H1 (cell line): Measurements from ENCODE around the gene LRRK1. TPM values are rescaled to one million over a fixed set of nuclear protein-coding genes. Genes with fewer than 3 reads are reported as not detected.

Source experiments
- CTCF ChIA-PET: fragments of 300-600 bp; sonication (Branson Sonifier 250); formaldehyde crosslinking; loops from one replicate; lab custom pipeline; 2021; ENCODE audit not compliant: partially characterized antibody; lab: Charles Lee
- POLR2A ChIA-PET: fragments of 300-600 bp; sonication (Branson Sonifier 250); formaldehyde crosslinking; loops from one replicate; lab custom pipeline; 2021; ENCODE audit warnings: inconsistent platforms; ENCODE audit not compliant: partially characterized antibody; lab: Charles Lee
- DNase-seq, 2 experiments: peaks; one replicate each; pipeline versions ENCODE4 v3.0.0 to v3.0.0-alpha.2; 2010 to 2022; ENCODE audit warnings: low spot score in 2 of 2, low read depth in 1 of 2, mixed read lengths in 1 of 2
- FAIRE-seq: peaks from 2 replicates; lab custom pipeline; 2011; peaks lifted over from hg19 to GRCh38; lab: Jason Lieb, UNC
- H2AFZ ChIP-seq: 2 replicates; pipeline ENCODE4 v1.8.1; 2012; ENCODE audit warnings: low read length, inconsistent platforms
- H2AK5ac ChIP-seq: 2 replicates; pipeline ENCODE4 v1.6.1; 2013; ENCODE audit warnings: low read depth, low read length
- H2BK120ac ChIP-seq: replicated peaks from 2 replicates; pipeline ENCODE3; 2013; ENCODE audit warnings: low read depth, low read length, inconsistent platforms
- H2BK12ac ChIP-seq: 2 replicates; pipeline ENCODE4 v1.6.1; 2013; ENCODE audit warnings: low read depth, low read length
- H2BK15ac ChIP-seq: 2 replicates; pipeline ENCODE4 v1.6.1; 2013; ENCODE audit warnings: low read length
- H2BK20ac ChIP-seq: 2 replicates; pipeline ENCODE4 v1.6.1; 2013; ENCODE audit warnings: low read length
- H2BK5ac ChIP-seq: 2 replicates; pipeline ENCODE4 v1.6.1; 2013; ENCODE audit warnings: low read depth, low read length
- H3K14ac ChIP-seq: 2 replicates; pipeline ENCODE4 v1.6.1; 2013; ENCODE audit warnings: inconsistent platforms; ENCODE audit not compliant: insufficient read length
- H3K18ac ChIP-seq: 2 replicates; pipeline ENCODE4 v1.6.1; 2013; ENCODE audit warnings: low read length; ENCODE audit errors: extremely low read depth
- H3K23ac ChIP-seq: 2 replicates; pipeline ENCODE4 v1.6.1; 2013; ENCODE audit warnings: inconsistent platforms; ENCODE audit not compliant: insufficient read length
- H3K23me2 ChIP-seq: 2 replicates; pipeline ENCODE4 v1.6.1; 2013; ENCODE audit warnings: low read depth, low read length
- H3K27ac ChIP-seq: 2 replicates; pipeline ENCODE4 v1.6.1; 2011; ENCODE audit warnings: low read depth, low read length, inconsistent platforms
- H3K27me3 ChIP-seq, 4 experiments: replicated peaks in 1 of 4; 1 replicate in 1 of 4; 2 replicates in 3 of 4; pipeline versions ENCODE4 v1.6.1 to v1.8.1; 2011 to 2013; ENCODE audit warnings: low read length in 3 of 4, mild to moderate bottlenecking in 3 of 4, inconsistent platforms in 2 of 4, mixed read lengths in 2 of 4, moderate library complexity in 1 of 4; ENCODE audit not compliant: control insufficient read depth in 3 of 4, insufficient read depth in 3 of 4; ENCODE audit errors: extremely low read depth in 1 of 4
- H3K36me3 ChIP-seq, 4 experiments: 2 replicates each; pipeline versions ENCODE4 v1.6.1 to v1.8.1; 2011 to 2013; ENCODE audit warnings: mild to moderate bottlenecking in 4 of 4, low read length in 3 of 4, moderate library complexity in 2 of 4, control low read depth in 1 of 4, inconsistent platforms in 1 of 4; ENCODE audit not compliant: insufficient read depth in 4 of 4, control insufficient read depth in 2 of 4
- H3K4ac ChIP-seq: replicated peaks from 2 replicates; pipeline ENCODE3; 2013; ENCODE audit warnings: low read length, low read depth, mixed read lengths, inconsistent platforms; ENCODE audit not compliant: insufficient read length
- H3K4me1 ChIP-seq, 4 experiments: replicated peaks in 1 of 4; 1 replicate in 1 of 4; 2 replicates in 3 of 4; pipeline versions ENCODE4 v1.6.1 to v1.8.1; 2011 to 2013; ENCODE audit warnings: low read length in 3 of 4, inconsistent platforms in 2 of 4, mixed read lengths in 1 of 4; ENCODE audit not compliant: insufficient read depth in 4 of 4, control insufficient read depth in 3 of 4
- H3K4me2 ChIP-seq, 2 experiments: 2 replicates each; pipeline versions ENCODE4 v1.6.1 to v1.8.1; 2011 to 2013; ENCODE audit warnings: low read depth in 2 of 2, low read length in 2 of 2, control low read depth in 1 of 2, inconsistent platforms in 1 of 2, mild to moderate bottlenecking in 1 of 2; ENCODE audit not compliant: insufficient read depth in 1 of 2
- H3K4me3 ChIP-seq, 4 experiments: fragments of 200-600, 300-600 bp in 1 of 4; sonication (generic), shearing (Covaris generic), sonication (Bioruptor Twin) in 1 of 4; 2 replicates each; pipeline versions ENCODE4 v1.5.1 to v1.8.1; 2011 to 2016; ENCODE audit warnings: low read length in 4 of 4, low read depth in 3 of 4, control low read depth in 2 of 4, inconsistent platforms in 2 of 4, mild to moderate bottlenecking in 2 of 4, mixed read lengths in 1 of 4, moderate library complexity in 1 of 4; ENCODE audit not compliant: insufficient read depth in 2 of 4; ENCODE audit errors: extremely low read depth in 1 of 4
- H3K56ac ChIP-seq: replicated peaks from 2 replicates; pipeline ENCODE3; 2013; ENCODE audit warnings: low read depth, mild to moderate bottlenecking, mixed read lengths, low read length, inconsistent platforms; ENCODE audit not compliant: insufficient read length
- H3K79me1 ChIP-seq: 2 replicates; pipeline ENCODE4 v1.6.1; 2013; ENCODE audit warnings: low read depth, low read length, control low read depth
- H3K79me2 ChIP-seq, 2 experiments: 2 replicates each; pipeline versions ENCODE4 v1.6.1 to v1.8.1; 2012 to 2013; ENCODE audit warnings: low read length in 2 of 2, mild to moderate bottlenecking in 2 of 2, inconsistent platforms in 1 of 2; ENCODE audit not compliant: insufficient read depth in 2 of 2, control insufficient read depth in 1 of 2
- H3K9ac ChIP-seq, 4 experiments: replicated peaks in 1 of 4; 1 replicate in 1 of 4; 2 replicates in 3 of 4; pipeline versions ENCODE4 v1.6.1 to v1.8.1; 2011 to 2013; ENCODE audit warnings: low read depth in 3 of 4, low read length in 3 of 4, control low read depth in 2 of 4, mild to moderate bottlenecking in 2 of 4, moderate library complexity in 2 of 4, inconsistent platforms in 1 of 4; ENCODE audit errors: extremely low read depth in 1 of 4
- H3K9me3 ChIP-seq, 2 experiments: 2 replicates each; pipeline versions ENCODE4 v1.6.1 to v1.8.1; 2012 to 2013; ENCODE audit warnings: mild to moderate bottlenecking in 2 of 2, moderate library complexity in 2 of 2, control low read depth in 1 of 2, inconsistent platforms in 1 of 2, low read depth in 1 of 2, low read length in 1 of 2, mixed read lengths in 1 of 2; ENCODE audit not compliant: insufficient read depth in 2 of 2
- H4K20me1 ChIP-seq, 2 experiments: replicated peaks in 1 of 2; 2 replicates each; pipeline versions ENCODE3 to v1.8.1; 2011 to 2013; ENCODE audit warnings: inconsistent platforms in 2 of 2, low read length in 2 of 2, mild to moderate bottlenecking in 1 of 2; ENCODE audit not compliant: insufficient read depth in 2 of 2, control insufficient read depth in 1 of 2
- H4K5ac ChIP-seq: 2 replicates; pipeline ENCODE4 v1.6.1; 2013; ENCODE audit warnings: low read length, low read depth, mixed read lengths, inconsistent platforms; ENCODE audit not compliant: insufficient read length
- H4K8ac ChIP-seq: 2 replicates; pipeline ENCODE4 v1.8.0; 2013; ENCODE audit warnings: mild to moderate bottlenecking, moderate library complexity, low read length, inconsistent platforms; ENCODE audit not compliant: insufficient read depth; ENCODE audit errors: extremely low read depth
- H4K91ac ChIP-seq: replicated peaks from 2 replicates; pipeline ENCODE3; 2013; ENCODE audit warnings: low read length, mixed read lengths, inconsistent platforms; ENCODE audit not compliant: insufficient read length
- JUND ChIP-seq: IDR thresholded peaks from 2 replicates; pipeline ENCODE4 v1.6.1; 2011; ENCODE audit warnings: mild to moderate bottlenecking, improper control_type of control experiment, low read length
- KDM4A ChIP-seq: IDR thresholded peaks from one replicate; pipeline ENCODE4 v1.7.1; 2012; ENCODE audit warnings: low read depth, mild to moderate bottlenecking, moderate library complexity, low read length, inconsistent platforms; ENCODE audit not compliant: severe bottlenecking
- TEAD4 ChIP-seq: IDR thresholded peaks from 2 replicates; pipeline ENCODE4 v1.6.1; 2012; ENCODE audit warnings: low read depth, low read length, inconsistent platforms, mixed read lengths
- WGBS, 2 experiments: shearing (Covaris generic) in 1 of 2; methylation state at CpG; one replicate each; pipeline versions ENCODE4 v1.1.6 to v1.1.7; 2013 to 2015; ENCODE audit warnings: low lambda C conversion rate in 2 of 2, mixed read lengths in 2 of 2, inconsistent platforms in 1 of 2, low coverage in 1 of 2, missing lambda C conversion rate in 1 of 2; ENCODE audit not compliant: insufficient replicate concordance in 2 of 2, insufficient coverage in 1 of 2, insufficient read length in 1 of 2; ENCODE audit errors: extremely low coverage in 1 of 2, missing lambda C conversion rate in 1 of 2; 5-methylcytosine and 5-hydroxymethylcytosine counted together
- polyA plus RNA-seq, 7 experiments: library from polyadenylated mRNA; depleted of rRNA in 3 of 7; stranded (reverse) in 5 of 7; unstranded in 2 of 7; fragments of >200 nt in 5 of 7; fragments of 200-250 nt in 2 of 7; gene quantifications; 1 replicate in 5 of 7; 2 replicates in 1 of 7; 4 replicates in 1 of 7; pipeline versions ENCODE4 v1.2.1 to v1.2.3, GENCODE V29; 2011 to 2013; ENCODE audit warnings: missing spikeins in 2 of 7, mixed read lengths in 2 of 7
- total RNA-seq: library from RNA; stranded (reverse); fragmentation: NEBNext Ultra II Directional; extraction: Animal tissue kit (Norgen Biotek cat#: 25700); gene quantifications from 2 replicates; pipeline ENCODE4 v1.2.1, GENCODE V29; 2021

Gene LRRK1
- total and polyA plus RNA-seq, 2 of the 8 experiments (the other 6 are each of a cell fraction or from before 2014, with no cell fraction given): 1.2 to 3.6 TPM

GRCh38 chr15:101003706-101004105 lies 84.5 kb downstream of the LRRK1 start:
- Histone ChIP-seq H3K23ac (no peak overlapping the region), H3K4me1 (peaks cover 0 to 7% (median 1%) of the 10 kb centered on the region in 4 experiments; a peak in 4 of 7 replicates), H3K4ac (no peak overlapping the region), H4K5ac (no peak overlapping the region), H2BK5ac (no peak overlapping the region), H3K4me2 (no peak overlapping the region), H3K9ac (no peak overlapping the region), H3K79me1 (no peaks in the 10 kb centered on the region), H3K9me3 (peaks cover 9 to 10% of the 10 kb centered on the region in 2 experiments; a peak in 3 of 4 replicates), H3K14ac (no peak overlapping the region), H2BK15ac (no peak overlapping the region), H2BK12ac (no peak overlapping the region), H4K8ac (no peak overlapping the region), H3K18ac (no peak overlapping the region), H2AK5ac (no peak overlapping the region), H3K23me2 (peaks cover 2% of the 10 kb centered on the region; the same call in 1 of the 2 replicates), H4K91ac (no peak overlapping the region), H3K36me3 (no peaks in the 10 kb centered on the region), H2BK120ac (no peak overlapping the region), H3K4me3 (no peak overlapping the region)
- POLR2A ChIA-PET: no interaction called here
- no peak for FAIRE-seq
- DNase-seq: peak in 1 of 2 experiments; percentile 31
- WGBS, 2 experiments: 94% methylated on average over 4 of the region's 4 CpGs; no CpG with 5 or more reads in 1 of the 2 experiments
- CTCF ChIA-PET: interaction anchor here (0.6 to 22.3 kb wide), 8 partner anchors 13 to 115 kb away, joined by 3 to 405 read pairs (median 4); partner anchors contain the start of gene LRRK1
- TF ChIP-seq TEAD4 (0 out of 2 replicates have a peak, but pooled peaks have one; percentile 15), KDM4A (no peak), JUND (no peak)
- TF ChIP-seq, all 59 proteins: peak for 1
- no peak overlapping the region for H2BK20ac ChIP-seq
- no peak overlapping the region for H2AFZ ChIP-seq
- no peak overlapping the region for H3K27ac ChIP-seq
- no peak overlapping the region for H3K56ac ChIP-seq
- no peaks in the 10 kb centered on the region for H3K79me2 ChIP-seq
- H4K20me1 ChIP-seq: no peaks in the 10 kb centered on the region
- H3K27me3 ChIP-seq: peaks cover 0 to 6% (median 0%) of the 10 kb centered on the region in 4 experiments; a peak in 4 of 7 replicates
